NAMALWA (cell line): ENCODE data around the gene CATSPER1.

Experiments used
- DNase-seq: peaks from one replicate; pipeline ENCODE4 v3.0.0-alpha.2; 2015; ENCODE audit warnings: low spot score

The CATSPER1 gene

DNA sequence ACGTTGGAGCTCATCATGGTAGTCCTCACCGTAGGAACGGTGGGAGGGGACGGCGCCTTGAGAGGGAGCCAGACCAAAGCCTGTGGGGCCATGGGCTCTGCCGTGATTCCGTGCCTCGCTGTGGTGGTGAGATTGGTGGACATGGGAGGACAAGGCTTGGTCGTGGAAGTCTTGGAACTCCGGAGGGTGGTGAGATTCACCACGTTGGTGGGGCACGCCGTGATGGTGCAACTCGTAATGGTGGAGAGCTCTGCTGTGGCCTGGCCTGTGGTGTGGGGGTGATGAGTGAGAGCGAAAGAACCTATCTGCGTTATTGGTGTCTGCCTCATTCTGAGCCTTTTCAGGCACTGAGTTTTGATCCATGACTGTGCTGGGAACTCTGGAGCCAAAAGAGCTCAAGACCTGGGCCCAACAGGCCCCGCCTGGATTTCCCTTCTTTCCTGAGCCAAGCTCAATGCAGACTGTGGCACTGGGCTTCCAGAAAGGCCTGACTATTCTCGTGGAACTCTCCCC, at the start of gene CATSPER1:
Gene CATSPER1 (minus strand): TSS at position 463 of the 513 bp plus-strand sequence. CDS start 100 bp downstream, at position 363.
- DNase-seq, result no peak

DNA sequence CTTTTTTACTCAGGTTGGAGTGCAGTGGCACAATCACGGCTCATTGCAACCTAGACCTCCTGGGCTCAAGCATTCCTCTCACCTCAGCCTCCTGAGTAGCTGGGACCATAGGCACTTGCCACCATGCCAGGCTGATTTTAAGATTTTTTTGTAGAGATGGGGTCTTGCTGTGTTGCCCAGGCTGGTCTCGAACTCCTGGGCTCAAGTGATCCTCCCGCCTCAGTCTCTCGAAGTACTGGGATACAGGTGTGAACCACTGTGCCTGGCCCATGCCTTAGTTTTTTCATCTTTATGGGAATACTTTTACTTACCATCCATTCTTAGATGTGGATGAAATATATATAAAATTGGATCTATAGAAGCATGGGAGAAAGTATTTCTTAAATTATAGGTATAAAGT, 49.0 kb upstream of the CATSPER1 start:
- no peak for DNase-seq

DNA sequence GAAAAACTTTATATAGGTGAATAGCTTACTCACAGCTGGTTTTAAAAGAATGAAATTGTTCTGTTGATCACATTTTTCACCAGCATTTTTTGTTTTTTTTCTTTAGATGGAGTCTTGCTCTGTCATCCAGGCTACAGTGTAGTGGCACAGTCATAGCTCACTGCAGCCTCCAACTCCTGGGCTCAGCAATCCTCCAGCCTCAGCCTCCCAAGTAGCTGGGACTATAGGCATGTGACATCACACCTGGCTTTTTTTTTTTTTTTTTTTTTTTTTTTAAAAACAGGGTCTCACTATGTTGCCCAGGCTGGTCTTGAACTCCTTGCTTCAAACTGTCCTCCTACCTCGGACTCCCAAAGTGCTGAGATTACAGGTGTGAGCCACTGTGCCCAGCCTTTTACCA, 47.4 kb upstream of the CATSPER1 start:
- no peak for DNase-seq

DNA sequence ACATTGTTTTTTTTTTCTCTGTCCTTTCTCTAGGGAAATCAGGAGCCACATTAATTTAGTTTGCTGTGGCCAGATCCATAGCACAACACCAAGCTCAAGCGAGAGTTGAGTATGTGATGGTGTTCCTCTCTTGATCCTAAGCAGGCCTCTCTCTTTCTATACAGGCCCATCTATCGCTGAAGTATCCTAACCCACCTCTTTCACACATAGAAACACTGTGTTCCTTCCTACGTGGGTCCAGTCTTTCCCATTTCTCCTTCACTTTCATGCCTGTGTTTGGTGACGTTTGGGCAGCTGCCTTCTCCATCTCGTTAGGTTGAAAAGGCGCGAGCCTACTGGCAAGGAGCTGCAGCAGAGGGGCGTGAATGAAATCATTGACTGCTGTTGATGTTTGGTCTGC, 46.2 kb upstream of the CATSPER1 start:
- DNase-seq, result no peak

DNA sequence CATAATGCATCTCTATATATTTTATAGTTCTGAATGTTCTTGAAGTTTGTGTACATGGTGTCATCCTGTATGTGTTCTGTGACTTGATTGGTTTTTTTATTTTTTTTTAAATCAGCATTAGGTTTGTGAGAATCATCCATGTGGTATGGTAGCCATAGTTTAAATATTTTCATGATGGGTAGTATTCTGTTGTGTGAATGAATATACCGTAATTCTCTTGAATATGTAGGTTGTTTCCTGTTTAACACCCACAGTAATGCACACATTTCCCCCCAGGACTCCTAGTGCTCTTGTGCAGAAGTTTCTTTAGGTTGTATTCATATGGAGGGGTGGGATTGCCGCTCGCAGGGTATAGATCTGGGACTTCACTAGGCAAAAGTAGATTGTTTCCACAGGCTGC, 45.8 kb upstream of the CATSPER1 start:
- DNase-seq, result no peak

DNA sequence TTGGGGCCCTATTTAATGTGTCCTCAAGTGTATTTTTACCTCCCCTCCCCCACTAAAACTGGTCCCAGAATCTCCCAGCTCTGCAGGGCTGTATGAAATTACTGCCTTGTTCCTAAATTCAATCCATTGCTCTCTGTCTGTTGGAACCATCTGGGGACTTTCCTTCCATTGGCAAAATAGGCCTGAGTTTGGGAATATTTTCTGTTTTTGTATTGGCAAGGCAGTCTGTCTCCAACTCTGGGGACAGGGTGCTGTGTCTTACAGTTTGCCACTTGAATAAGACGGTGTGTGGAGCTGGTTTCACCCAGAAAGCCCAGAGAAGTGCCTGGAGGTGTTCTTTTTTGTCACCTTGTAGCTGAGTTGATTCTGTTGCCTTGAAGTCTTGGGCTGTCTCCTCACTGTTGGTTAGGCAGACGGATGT, 45.1 kb upstream of the CATSPER1 start:
- DNase-seq, result peak; percentile 24

DNA sequence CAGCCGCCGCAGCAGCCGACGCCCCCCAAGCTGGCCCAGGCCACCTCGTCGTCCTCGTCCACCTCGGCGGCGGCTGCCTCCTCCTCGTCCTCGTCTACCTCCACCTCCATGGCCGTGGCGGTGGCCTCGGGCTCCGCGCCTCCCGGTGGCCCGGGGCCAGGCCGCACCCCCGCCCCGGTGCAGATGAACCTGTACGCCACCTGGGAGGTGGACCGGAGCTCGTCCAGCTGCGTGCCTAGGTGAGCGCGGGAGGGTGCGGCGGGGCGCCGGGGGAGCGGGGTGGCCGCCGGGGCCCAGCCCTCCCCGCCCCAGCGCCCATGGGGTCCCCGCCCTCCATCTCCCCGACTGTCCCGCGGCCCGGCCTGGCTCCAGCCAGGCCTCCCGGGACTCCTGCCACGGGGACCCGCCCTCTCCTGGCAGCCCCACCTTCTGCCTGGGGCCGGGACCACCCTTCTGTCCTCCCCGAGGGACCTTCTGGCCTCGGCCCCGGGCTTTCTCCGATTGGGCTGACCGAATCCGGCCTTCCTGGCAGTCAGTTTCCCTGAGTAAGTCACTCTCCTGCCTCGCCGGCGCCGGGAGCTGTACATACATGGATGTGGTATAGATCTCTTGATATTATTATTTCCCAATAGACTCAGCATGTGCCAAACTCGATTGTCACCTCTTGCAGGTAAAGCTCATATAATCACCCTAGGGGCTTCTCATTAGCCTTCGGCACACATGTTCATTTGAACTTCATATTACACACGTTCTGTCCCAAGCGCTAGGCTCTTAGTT, 44.5 kb upstream of the CATSPER1 start:
- peak; percentile 32 for DNase-seq

DNA sequence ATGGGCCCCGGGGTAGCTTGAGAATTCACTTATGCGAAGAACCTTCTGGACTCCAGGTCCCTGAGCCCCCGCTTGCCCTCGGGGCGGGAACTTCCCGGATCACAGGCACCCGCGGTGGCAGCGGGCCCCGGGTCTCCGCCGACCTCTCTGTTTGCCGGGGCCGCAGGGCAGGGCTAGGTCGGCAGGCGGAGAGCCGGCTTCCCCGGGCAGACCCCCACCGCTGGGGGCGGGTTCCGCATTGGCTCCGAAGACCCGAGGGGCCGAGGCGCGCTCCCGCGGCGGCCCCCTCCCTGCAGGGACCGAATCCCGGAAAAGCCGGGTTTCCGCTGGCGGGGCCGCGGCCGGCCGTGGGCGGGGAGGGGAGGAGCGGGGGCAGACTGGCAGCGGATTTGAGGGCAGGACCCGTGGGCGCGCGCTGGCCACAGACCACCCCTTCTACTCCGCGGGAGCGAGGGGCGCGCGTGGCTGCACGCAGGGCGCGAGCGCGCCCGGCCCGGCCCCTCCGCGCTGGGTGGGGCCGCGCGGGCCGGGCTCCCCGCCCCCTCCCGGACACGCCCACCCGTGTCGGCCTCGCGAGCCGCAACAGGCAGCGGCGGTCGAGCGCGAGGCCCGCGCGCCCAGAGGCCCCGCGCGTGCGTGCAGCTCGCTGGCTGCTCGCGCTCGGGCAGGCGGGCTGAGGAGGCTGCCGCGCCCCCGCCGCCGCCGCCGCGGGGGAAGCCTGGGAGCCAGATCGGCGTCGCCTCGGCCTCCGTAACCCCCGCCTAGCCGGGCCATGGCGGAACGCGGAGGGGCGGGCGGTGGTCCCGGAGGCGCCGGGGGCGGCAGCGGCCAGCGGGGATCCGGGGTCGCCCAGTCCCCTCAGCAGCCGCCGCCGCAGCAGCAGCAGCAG, 43.7 kb upstream of the CATSPER1 start, which contains the start of gene PACS1:
Gene PACS1 (plus strand): TSS at position 558 of the 889 bp plus-strand sequence. CDS start 215 bp downstream, at position 773.
- peak; percentile 72 for DNase-seq

DNA sequence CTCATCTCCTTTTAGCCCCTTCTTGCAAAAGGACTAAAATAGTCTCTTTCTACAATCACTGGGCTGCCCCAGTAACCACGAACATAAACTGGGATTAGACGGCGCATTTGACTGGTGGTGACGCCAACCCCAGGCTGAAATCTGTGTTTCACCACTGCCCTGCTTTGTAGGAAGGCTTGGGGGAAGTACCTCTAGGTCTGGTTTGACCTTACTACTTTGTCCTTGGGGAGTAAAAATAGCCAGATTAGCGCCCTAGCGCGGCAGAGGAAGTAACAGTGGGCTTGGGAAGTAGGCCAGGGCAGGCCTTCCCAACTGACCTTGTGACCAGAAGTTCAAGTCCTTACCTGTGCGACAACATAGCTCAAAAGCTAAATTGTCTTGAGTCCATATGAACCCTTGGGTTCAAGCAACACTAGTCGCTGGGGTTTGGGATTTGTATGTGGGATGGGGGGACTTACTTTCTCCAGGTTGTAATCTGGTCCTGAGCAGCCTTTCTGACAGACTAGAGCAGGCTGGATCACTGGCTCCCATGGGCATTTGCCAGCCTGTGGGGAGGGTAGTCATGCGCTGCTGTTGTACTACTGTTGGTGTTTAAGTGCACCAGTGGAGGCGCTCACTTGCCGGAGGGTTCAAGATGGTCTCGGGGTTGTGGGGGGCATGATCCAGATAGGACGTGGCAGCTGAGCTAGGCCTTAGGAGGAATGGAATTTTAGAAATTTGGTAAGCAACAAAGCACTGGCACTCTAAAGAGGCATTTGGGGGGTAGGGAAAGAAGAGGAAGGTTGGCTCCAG, 42.8 kb upstream of the CATSPER1 start:
- peak; percentile 59 for DNase-seq

DNA sequence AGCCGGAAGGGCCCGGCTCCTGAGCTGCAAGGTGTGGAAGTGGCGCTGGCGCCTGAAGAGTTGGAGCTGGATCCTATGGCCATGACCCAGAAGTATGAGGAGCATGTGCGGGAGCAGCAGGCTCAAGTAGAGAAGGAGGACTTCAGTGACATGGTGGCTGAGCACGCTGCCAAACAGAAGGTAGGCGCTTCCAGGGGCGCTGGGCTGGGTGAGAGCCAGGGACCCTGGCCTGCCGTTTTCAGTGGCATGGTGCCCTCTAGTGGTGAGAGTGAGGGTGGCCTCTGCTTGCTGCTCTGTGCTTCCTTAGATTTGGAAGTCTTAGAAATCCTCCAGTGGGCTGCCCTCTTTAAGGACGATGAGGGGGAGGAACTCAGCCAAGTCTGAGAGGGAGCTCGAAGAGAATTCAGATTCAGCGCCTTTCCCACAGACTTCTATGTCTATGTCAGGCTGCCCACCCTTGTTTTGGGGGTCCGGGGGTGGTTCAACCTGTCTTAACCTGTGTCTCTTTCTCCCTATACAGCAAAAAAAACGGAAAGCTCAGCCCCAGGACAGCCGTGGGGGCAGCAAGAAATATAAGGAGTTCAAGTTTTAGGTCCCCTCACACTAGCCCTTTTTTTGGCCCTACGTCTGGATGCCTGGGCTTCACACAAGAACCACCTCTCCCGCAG, 42.0 kb upstream of the CATSPER1 start:
- peak; percentile 84 for DNase-seq

DNA sequence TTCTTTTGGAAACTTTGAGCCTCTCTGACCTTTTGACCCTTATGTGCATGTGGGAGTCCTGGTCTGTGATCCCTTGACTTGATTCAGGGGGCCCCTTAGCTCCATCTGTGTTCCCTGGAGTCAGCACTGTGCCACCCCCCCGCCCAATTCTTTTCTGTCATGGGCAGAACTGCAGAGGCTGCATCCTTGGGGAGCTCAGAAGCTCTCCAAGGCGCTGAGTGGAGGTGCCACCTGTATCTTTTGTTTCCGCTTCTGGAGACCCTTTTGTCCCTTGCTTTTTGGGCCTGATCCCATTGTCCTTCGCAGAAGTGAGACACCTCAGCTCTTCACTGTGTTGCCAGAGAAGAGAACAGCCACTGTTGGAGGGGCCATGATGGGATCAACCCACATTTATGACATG, 41.4 kb upstream of the CATSPER1 start:
- DNase-seq, result no peak

DNA sequence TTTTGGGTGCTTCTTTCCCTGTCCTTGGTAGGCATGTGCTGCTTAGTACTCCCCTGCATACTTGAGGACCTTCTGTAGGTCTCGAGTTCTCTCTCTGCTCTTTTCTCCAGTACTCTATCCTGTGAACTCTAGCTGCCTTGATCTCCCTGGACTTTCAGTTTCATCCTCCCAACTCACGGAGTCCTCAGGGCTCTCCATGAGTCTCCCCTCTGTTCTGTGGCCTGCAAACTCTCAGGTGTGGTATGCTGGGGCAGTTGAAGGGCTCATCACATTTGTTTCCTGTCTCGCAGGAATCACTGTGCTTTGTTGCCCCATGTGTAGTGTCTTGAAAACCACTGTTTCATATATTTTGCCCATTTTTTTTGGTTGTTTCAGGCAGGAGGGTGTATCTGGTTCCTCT, 40.5 kb upstream of the CATSPER1 start:
- DNase-seq, result no peak

DNA sequence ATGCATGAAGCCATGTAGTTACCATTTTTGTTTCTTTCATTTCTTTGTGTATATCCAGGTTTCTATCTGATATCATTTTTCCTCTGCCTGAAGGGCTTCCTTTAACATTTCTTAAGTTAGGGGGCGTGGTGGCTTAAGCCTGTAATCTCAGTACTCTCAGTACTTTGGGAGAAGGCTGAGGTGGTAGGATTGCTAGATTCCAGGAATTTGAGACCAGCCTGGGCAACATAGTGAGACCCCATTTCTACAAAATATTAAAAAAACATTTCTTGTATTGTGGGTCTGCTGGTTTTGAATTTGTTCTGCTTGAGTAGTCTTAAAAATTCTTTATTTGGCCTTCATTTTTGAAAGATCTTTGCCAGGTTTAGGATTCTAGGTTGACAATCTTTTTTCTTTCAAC, 38.3 kb upstream of the CATSPER1 start:
- no peak for DNase-seq

DNA sequence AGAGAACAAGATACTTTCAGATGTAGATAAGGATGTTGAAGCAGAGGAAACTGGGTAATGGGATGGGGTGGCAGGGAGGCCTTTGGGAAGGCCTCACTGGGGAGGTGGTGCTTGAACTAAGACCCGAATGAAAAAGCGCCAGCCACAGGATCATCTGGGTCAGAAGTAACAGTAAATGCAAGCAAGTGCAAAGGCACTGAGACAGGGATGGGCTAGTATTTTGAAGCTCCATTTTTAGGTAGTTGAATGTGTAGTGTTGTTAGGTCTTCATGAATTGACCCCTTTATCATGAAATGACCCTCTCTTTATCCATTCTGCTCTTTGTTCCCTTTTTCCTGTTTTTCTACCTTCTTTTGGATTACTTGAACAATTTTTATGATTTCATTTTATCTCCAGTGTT, 37.6 kb upstream of the CATSPER1 start:
- no peak for DNase-seq

DNA sequence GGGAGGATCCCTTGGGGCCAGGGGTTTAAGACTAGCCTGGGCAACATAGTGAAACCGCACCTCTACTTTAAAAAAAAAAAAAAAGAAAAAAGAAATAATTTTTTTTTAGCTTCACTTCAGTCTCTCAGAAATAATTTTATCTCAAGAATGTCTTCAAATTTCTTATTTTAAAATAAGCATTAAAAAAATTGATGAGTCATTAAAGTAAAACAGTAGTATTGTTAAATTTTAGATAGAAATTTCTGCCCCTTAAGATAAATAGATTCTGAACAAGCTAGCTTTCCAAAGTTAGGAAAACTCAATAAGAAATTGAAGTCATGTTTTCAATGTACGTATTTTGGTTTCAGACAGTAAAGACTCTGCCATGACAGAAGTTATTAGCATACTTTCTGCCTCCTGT, 36.1 kb upstream of the CATSPER1 start:
- no peak for DNase-seq

DNA sequence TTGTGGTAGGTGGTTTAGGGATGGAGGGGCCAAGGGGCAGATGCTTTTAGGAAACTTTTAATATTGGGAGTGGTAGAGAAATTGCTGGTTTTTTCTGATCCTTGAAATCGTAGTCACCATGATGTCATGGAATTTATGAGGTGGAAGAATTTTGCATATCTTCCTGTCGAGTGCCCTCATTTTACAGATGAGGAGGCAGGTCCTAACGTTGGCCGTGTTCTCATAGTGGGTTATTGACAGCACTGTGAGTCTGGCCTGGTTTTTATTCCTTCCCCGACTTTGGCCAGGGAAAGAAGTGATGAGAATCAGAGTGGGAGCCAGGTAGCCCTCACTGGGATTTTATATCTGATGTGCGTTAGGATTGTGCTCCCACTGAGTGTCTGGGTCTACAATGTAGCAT, 35.0 kb upstream of the CATSPER1 start:
- DNase-seq, result no peak

DNA sequence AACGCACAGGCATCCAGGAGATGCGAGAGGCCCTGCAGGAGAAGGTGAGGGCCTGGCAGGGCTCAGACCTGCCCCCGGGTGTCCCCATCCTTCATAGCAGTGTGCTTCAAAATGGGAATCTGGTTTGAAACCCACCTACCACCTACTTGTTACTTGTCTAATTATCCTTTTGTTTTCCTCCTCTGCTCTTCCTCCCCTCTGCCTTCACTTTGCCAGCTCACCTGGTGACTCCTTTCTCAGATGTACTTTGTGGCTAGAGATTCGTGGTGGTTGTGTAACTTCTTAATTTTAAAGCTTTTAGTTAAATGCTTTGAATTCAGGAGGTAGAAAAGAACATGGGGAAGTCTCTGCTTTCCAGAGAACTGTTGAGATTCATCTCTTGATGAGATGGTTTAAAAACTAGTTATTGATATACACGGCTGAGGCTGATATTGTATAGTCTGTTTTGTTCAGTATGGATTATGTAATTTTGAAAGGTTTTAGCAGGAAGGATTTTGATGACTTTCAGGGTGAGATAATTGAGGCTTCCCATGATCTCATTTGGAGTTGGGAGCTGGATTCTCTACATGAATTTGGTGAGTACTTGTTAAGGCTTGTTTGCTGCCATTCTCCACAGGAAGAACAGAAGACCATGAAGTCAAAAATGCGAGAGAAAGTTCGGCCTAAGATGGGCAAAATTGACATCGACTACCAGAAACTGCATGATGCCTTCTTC, 33.8 kb upstream of the CATSPER1 start:
- DNase-seq, result no peak

DNA sequence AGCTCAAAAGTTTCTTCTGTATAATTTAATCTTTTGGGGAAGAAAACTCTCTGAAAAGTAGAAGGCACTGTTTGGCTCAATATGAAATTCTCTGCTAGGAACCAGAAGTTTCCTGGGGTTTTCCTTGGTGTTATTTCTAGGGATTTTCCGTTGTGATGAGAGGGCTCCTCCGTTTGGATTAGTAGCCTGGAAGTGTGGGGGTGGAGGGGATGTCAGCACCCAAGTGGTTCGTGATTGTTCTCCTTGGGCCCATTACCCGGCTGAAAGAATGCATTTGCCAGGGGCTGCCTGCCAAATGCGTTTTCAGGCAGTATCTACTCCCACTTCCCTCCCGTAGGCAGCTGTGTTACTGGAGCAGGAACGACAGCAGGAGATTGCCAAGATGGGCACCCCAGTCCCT, 30.2 kb upstream of the CATSPER1 start:
- DNase-seq, result no peak

DNA sequence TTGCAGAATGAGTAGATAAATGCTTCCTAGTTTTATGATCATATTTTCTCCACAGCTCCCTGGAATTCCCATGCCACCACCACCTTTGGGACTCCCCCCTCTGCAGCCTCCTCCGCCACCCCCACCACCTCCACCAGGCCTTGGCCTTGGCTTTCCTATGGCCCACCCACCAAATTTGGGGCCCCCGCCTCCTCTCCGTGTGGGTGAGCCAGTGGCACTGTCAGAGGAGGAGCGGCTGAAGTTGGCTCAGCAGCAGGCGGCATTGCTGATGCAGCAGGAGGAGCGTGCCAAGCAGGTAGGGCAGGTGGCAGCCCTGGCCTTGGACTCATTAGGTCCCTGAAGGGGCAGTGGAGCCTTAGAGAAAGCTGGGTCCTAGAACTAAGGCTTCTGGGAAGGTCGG, 28.7 kb upstream of the CATSPER1 start:
- DNase-seq, result no peak

DNA sequence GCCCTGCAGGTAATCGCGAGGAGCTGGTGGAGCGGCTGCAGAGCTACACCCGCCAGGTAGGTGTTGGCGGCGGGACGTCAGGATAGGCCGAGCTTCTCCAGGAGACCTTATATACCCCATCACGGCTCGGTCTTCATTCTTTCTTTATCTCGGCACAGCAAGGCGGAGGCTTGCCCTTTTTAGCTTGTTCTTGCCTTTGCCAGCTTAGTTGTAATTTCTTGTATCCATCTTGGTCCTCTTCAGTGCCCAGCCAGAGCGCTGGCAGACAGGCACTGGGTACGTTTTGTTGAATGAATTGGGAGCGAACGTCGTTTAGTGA, 26.3 kb upstream of the CATSPER1 start:
- no peak for DNase-seq
